Eye (tissue), 1 donor: ENCODE results near the gene RDH16.
"Not testable (repeated sequence)": the region's sequence is repeated elsewhere in the genome, so short reads cannot be mapped to it uniquely, and the experiment has no call there.

Source experiments
- DNase-seq: peaks from one replicate; pipeline ENCODE4 v3.0.0-alpha.2; 2015

RDH16 gene

DNA sequence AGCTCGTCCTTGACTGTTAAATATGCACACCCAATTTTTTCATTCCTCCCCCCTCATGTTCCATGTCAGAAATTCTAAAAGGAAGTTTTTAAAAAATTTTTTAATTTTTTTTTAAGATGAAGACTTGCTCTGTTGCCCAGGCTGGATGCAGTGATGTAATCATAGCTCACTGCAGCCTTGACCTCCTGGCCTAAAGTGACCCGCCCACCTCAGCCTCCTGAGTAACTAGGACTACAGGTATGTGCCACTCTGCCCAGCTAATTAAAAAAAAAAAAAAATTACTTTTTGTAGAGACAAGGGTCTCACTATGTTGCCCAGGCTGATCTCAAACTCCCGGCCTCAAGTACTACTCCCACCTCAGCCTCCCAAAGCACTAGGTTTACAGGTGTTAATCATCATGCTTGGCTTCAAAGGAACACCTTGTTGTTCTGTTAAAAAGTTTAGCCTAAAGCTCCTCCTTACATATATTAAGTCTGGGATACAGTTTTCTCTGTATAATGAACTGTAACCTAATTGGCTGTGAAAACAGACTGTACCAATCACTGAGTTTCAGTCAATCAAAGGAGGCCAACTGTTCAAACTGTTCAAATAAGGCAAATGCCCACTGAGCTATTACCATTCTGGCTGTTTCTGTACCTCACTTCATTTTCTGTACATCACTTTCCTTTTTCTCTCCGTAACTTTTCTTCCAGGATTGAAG, 41.0 kb downstream of the RDH16 start:
- DNase-seq, result no peak

DNA sequence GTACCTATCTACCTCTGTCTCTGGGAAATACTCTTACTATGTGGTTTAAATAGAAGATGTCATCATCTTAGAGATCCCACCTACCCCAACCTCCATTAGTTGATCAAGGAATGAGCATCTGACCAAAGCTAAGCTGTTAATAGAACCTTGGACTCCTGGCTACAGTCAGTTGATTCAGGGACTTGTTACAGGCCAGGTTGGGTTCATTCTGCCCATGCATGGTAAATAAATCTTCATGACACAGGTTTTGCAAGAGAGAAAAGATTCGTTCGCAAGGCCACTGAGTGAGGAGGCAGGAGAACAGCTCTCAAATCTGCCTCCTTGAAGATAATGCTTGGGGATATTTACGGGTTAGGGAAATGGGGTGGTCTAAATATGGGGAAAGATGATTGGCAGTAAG, 42.7 kb downstream of the RDH16 start:
- no peak for DNase-seq

DNA sequence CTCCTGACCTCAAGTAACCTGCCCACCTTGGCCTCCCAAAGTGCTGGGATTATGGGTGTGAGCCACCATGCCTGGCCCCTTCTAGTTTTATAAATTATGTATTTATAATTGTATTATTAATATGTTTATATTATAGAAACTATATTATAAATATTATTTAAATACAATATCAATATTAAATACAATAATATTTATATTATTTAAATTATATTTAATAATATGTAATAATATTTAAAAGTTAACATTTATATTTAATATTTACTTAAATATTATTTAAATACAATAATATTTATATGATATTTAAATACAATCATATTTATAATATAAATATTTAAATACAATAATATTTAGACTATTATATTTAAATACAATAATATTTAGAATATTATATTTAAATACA, 43.2 kb downstream of the RDH16 start:
- no peak for DNase-seq

DNA sequence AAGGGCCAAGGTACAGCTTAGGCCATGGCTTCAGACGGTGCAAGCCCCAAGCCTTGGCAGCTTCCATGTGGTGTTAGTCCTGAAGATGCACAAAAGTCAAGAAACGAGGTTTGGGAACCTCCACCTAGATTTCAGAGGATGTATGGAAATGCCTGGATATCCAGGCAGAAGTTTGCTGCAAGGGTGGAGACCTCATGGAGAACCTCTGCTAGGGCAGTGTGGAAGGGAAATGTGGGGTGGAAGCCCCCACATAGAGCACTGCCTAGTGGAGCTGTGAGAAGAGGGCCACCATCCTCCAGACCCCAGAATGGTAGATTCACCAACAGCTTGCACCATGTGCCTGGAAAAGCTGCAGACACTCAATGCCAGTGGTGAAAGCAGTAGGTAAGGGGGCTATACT, 48.0 kb downstream of the RDH16 start:
- not testable (repeated sequence) for DNase-seq

DNA sequence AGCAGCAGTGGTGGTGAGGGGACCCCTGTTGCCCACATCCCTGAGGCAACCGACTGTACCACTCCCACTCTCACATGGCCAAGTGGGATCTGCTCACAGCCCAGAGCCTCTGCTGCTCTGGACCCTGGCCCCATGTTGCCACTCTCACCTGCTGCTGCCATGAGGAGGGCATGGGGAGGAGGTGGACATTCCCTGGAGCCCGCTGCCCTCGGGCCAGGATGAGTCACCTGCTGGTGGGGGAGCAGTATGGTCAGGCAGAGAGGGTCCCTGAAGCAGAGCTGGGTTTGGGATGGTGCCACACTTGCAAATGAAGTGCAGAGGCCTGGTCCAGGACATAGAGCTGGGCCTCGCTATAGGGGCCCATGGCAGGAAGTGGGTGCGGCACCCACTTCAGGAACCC, 49.3 kb downstream of the RDH16 start:
- no peak for DNase-seq

DNA sequence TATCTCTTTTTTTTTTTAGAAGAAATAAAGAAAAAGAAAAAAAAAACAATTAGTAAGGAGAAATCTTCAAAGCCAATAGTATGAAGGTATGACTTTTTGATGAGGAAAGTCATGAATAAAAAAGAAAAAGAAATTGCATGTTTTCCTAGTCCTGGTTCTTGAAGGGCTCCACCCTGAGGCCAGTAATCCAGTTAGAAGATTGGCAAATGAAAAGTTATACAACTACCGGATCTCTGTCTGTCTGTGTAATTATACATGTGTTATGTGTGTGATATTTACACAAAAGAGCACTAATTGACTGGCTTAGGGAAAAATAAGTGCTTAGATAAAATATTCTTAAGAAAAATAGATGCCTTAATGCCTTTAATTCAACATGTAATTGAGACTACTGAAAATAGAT, 51.6 kb downstream of the RDH16 start:
- no peak for DNase-seq

DNA sequence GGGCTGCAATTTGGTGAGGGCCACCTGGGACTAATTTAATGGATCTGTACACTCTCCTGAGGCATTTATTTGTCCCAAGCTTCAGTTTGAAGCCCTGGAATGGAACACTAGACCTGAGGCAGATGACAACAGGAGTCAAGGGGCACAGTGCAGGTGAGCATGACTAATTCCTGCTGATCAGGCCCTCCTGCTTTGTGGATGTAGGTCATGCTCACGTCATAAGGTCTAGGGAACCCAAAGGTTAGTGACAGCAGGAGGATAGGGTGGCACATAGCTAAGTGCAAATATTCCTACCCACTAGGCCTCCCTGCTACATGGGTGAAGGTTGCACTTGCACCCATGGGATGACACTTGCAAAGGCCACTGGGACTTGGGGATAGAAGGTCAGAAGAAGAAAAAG, 54.0 kb downstream of the RDH16 start:
- no peak for DNase-seq
